ENCODE data around the gene CFTR. TPM values are rescaled to one million over a fixed set of nuclear protein-coding genes. Genes with fewer than 3 reads are reported as not detected.

The CFTR gene
- total RNA-seq, 1 donor from 2014 or later, result not detected

DNA sequence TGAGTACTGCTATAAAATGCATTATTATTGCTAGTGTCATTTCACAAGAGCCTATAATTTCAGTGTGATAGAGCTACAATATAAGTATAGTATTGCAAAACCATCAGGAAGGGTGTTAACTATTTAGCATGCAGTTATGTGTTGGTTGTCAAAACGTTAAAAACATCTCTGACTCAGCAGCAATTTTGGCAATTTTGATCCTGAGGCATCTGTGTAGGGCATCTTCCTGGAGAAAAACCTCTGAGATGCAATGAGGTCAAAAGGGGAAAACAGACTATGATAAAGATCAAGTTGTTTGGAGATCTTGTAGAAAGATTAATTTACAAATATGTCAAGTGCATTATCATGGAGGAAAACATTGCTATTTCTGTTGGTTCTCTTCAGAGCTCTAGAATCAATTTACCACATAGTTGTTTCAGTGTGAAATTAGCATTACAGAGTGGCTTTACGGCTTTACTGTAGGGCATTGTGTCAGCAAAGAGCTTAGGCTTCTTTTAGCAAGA, 5.3 kb downstream of the CFTR start:
- no peaks in the 10 kb centered on the region for H3K36me3 Mint-ChIP-seq (ENCODE audit: low read depth)
- H3K27me3 Mint-ChIP-seq, result peaks cover 7% of the 10 kb centered on the region
- CTCF ChIA-PET, result no interaction called here
- DNase-seq, result no peak
- TF ChIP-seq, protein P1, sequence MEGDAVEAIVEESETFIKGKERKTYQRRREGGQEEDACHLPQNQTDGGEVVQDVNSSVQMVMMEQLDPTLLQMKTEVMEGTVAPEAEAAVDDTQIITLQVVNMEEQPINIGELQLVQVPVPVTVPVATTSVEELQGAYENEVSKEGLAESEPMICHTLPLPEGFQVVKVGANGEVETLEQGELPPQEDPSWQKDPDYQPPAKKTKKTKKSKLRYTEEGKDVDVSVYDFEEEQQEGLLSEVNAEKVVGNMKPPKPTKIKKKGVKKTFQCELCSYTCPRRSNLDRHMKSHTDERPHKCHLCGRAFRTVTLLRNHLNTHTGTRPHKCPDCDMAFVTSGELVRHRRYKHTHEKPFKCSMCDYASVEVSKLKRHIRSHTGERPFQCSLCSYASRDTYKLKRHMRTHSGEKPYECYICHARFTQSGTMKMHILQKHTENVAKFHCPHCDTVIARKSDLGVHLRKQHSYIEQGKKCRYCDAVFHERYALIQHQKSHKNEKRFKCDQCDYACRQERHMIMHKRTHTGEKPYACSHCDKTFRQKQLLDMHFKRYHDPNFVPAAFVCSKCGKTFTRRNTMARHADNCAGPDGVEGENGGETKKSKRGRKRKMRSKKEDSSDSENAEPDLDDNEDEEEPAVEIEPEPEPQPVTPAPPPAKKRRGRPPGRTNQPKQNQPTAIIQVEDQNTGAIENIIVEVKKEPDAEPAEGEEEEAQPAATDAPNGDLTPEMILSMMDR (IDR thresholded peaks at IDR 0.05), result no peak
- intact Hi-C loops (cut with micrococcal nuclease), result no loop called here
- no peaks in the 10 kb centered on the region for H3K9me3 Mint-ChIP-seq
- no peaks in the 10 kb centered on the region for H3K4me1 Mint-ChIP-seq
- ATAC-seq (ENCODE audit: low read depth), result no peak
- H3K4me3 Mint-ChIP-seq, result no peak overlapping the region
- POLR2A ChIA-PET, result no interaction called here
- no peak overlapping the region for H3K27ac Mint-ChIP-seq

DNA sequence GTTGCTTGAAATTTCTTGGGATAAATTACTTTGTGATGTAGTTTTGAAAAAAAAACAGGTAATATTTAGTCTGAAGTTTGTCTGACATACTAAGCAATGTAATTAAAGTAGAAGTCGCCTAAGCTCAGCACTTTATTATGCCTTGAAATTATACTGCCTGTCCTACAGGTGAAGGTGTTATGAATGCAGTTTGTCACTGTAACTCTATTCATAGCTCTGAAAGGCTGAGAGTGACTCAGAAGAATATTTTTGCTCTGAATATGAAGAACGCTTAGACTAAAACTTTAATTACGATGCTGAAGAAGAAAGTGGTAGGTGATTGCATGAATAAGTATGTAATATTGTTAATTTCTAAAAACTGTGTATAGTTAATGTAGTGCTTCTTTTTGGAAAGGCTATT, 9.2 kb downstream of the CFTR start:
- POLR2A ChIA-PET, result no interaction called here

DNA sequence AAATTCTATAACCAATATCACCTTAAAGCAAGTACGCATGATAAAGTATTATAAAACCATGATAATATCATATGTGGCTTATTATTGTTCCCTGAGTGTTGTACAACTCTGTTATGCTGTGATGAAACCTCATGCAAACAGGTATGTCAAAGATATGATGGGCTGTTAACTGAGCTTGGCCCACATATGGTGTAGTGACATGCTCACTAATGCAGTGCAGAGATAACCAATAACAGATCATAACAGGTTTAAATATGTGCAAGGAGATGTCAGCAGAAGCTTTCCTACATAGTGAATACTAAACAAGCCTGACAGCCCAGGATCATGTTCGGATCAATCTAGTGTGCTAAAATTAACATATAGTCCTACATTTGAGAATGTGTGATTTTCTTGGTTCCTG, 9.6 kb downstream of the CFTR start:
- Mint-ChIP-seq H3K27ac (no peak overlapping the region), H3K27me3 (no peaks in the 10 kb centered on the region), H3K4me1 (no peaks in the 10 kb centered on the region), H3K9me3 (no peaks in the 10 kb centered on the region), H3K4me3 (no peak overlapping the region), H3K36me3 (ENCODE audit: low read depth) (no peaks in the 10 kb centered on the region)
- no peak for ATAC-seq (ENCODE audit: low read depth)
- POLR2A ChIA-PET, result no interaction called here
- CTCF ChIA-PET, result no interaction called here
- TF ChIP-seq, protein P1 (IDR thresholded peaks at IDR 0.05), result no peak
- DNase-seq, result no peak
- intact Hi-C loops (cut with micrococcal nuclease), result no loop called here

More for the DNA sequence above, 9.2 kb downstream of the CFTR start:
- Mint-ChIP-seq H3K4me3 (no peak overlapping the region), H3K27ac (no peak overlapping the region), H3K9me3 (no peaks in the 10 kb centered on the region), H3K27me3 (no peaks in the 10 kb centered on the region), H3K36me3 (ENCODE audit: low read depth) (no peaks in the 10 kb centered on the region), H3K4me1 (no peaks in the 10 kb centered on the region)
- TF ChIP-seq, protein P1 (IDR thresholded peaks at IDR 0.05), result no peak
- intact Hi-C loops (cut with micrococcal nuclease), result no loop called here
- CTCF ChIA-PET, result no interaction called here
- DNase-seq (no peak), ATAC-seq (ENCODE audit: low read depth) (no peak)

DNA sequence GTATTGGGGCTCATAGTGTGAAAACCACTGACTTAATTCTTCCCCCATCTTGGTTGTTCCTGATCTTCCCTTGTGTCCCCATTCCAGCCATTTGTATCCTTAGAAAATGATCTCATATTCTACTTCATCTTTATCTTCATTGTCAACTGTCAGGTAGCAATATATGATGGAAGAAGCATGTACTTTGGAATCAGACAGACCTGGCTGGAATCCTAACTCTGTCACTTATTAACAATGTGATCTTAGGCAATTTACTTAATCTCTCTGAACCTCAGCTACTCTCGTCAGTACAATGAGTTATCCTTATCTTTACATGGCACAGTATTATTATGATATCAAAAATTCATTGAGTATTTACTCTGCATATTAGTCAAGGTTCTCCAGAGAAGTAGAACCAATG, 10.1 kb downstream of the CFTR start:
- intact Hi-C loops (cut with micrococcal nuclease), result no loop called here

DNA sequence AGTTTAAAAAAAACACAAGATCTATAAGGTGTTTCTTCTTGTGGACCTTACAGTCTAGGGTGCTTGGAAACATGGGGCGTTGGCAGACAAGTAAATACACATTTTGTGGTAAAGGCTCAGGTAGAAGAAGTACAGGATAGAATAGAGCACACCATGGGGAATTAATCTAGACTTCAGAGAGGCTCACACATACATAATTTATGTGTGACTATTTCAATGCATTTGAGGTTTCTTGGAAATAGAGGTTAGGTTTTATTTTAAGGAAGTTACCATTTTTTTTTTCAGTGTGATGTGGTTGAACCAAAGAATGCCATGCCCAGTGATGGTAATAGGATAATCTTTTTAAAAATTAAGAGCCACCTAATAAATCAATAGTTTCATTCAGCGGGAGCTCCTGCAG, 12.8 kb downstream of the CFTR start:
- Mint-ChIP-seq H3K27ac (no peak overlapping the region), H3K4me1 (no peaks in the 10 kb centered on the region), H3K9me3 (no peaks in the 10 kb centered on the region), H3K27me3 (no peaks in the 10 kb centered on the region), H3K36me3 (ENCODE audit: low read depth) (no peaks in the 10 kb centered on the region), H3K4me3 (no peak overlapping the region)
- TF ChIP-seq, protein P1 (IDR thresholded peaks at IDR 0.05), result no peak
- ChIA-PET CTCF (no interaction called here), POLR2A (no interaction called here)
- ATAC-seq (ENCODE audit: low read depth) (no peak), DNase-seq (no peak)
- intact Hi-C loops (cut with micrococcal nuclease), result no loop called here

More for the DNA sequence above, 10.1 kb downstream of the CFTR start:
- no peaks in the 10 kb centered on the region for H3K36me3 Mint-ChIP-seq (ENCODE audit: low read depth)
- TF ChIP-seq, protein P1 (IDR thresholded peaks at IDR 0.05), result no peak
- ATAC-seq (ENCODE audit: low read depth) (no peak), DNase-seq (no peak)
- no peaks in the 10 kb centered on the region for H3K9me3 Mint-ChIP-seq
- CTCF ChIA-PET, result no interaction called here
- no peak overlapping the region for H3K4me3 Mint-ChIP-seq
- no peaks in the 10 kb centered on the region for H3K27me3 Mint-ChIP-seq
- POLR2A ChIA-PET, result no interaction called here
- no peak overlapping the region for H3K27ac Mint-ChIP-seq
- no peaks in the 10 kb centered on the region for H3K4me1 Mint-ChIP-seq

All from activated B cell treated with CpG ODN at 0.5 μM for 24 hours (primary cell).